H1 (cell line): ENCODE results near the gene GOSR1. TPM values are rescaled to one million over a fixed set of nuclear protein-coding genes. Genes with fewer than 3 reads are reported as not detected.

Experiments
- BCL11A ChIP-seq, 2 experiments: IDR thresholded peaks; one replicate each; pipeline ENCODE4 v1.6.1; 2011; ENCODE audit warnings: low read depth in 2 of 2, low read length in 2 of 2, mild to moderate bottlenecking in 2 of 2
- BRCA1 ChIP-seq: IDR thresholded peaks from 2 replicates; pipeline ENCODE4 v1.6.1; 2012; ENCODE audit warnings: low read depth, low read length, improper control_type of control experiment
- HDAC2 ChIP-seq, 2 experiments: fragments of 300-600 bp in 1 of 2; sonication (generic) in 1 of 2; IDR thresholded peaks; 2 replicates each; pipeline ENCODE4 v1.6.1; 2011 to 2012; ENCODE audit warnings: low read depth in 2 of 2, low read length in 2 of 2, mild to moderate bottlenecking in 2 of 2, moderate library complexity in 2 of 2, borderline replicate concordance in 1 of 2, inconsistent platforms in 1 of 2
- MAFK ChIP-seq: IDR thresholded peaks from 2 replicates; pipeline ENCODE4 v1.6.1; 2012; ENCODE audit warnings: low read depth, mild to moderate bottlenecking, improper control_type of control experiment, low read length
- POU5F1 ChIP-seq: IDR thresholded peaks from 2 replicates; pipeline ENCODE4 v1.6.1; 2011; ENCODE audit warnings: low read depth, mild to moderate bottlenecking, low read length, moderate library complexity
- SAP30 ChIP-seq: fragments of 300-600 bp; sonication (generic); IDR thresholded peaks from 2 replicates; pipeline ENCODE4 v1.7.1; 2012; ENCODE audit warnings: low read length, moderate library complexity, mild to moderate bottlenecking, inconsistent platforms; ENCODE audit not compliant: insufficient read depth, insufficient replicate concordance
- SUZ12 ChIP-seq: fragments of 200-600 bp; sonication (generic); IDR thresholded peaks from 2 replicates; pipeline ENCODE4 v1.6.1; 2012; ENCODE audit warnings: mild to moderate bottlenecking, inconsistent platforms, low read length, moderate library complexity, mixed read lengths
- TCF12 ChIP-seq: IDR thresholded peaks from 2 replicates; pipeline ENCODE4 v1.6.1; 2011; ENCODE audit warnings: low read depth, mild to moderate bottlenecking, low read length
- ZNF274 ChIP-seq: IDR thresholded peaks from 2 replicates; pipeline ENCODE4 v1.7.0; 2012; ENCODE audit warnings: low read length, borderline replicate concordance; ENCODE audit errors: extremely low read depth
- polyA plus RNA-seq, 7 experiments: library from polyadenylated mRNA; depleted of rRNA in 3 of 7; stranded (reverse) in 5 of 7; unstranded in 2 of 7; fragments of >200 nt in 5 of 7; fragments of 200-250 nt in 2 of 7; gene quantifications; 1 replicate in 5 of 7; 2 replicates in 1 of 7; 4 replicates in 1 of 7; pipeline versions ENCODE4 v1.2.1 to v1.2.3, GENCODE V29; 2011 to 2013; ENCODE audit warnings: missing spikeins in 2 of 7, mixed read lengths in 2 of 7
- total RNA-seq: library from RNA; stranded (reverse); fragmentation: NEBNext Ultra II Directional; extraction: Animal tissue kit (Norgen Biotek cat#: 25700); gene quantifications from 2 replicates; pipeline ENCODE4 v1.2.1, GENCODE V29; 2021
- TF ChIP-seq, protein P1 (sequence below): fragments of 300-600 bp; sonication (generic); IDR thresholded peaks from 2 replicates; pipeline ENCODE4 v1.7.1; 2012; ENCODE audit warnings: low read length, moderate library complexity, mild to moderate bottlenecking, inconsistent platforms; ENCODE audit not compliant: insufficient replicate concordance
- TF ChIP-seq, protein P2 (sequence below): IDR thresholded peaks from 2 replicates; pipeline ENCODE4 v1.6.1; 2011; ENCODE audit warnings: low read length, improper control_type of control experiment

Gene GOSR1
- total and polyA plus RNA-seq, 2 of the 8 experiments (the other 6 are each of a cell fraction or from before 2014, with no cell fraction given) = 9.2 to 43.3 TPM

DNA sequence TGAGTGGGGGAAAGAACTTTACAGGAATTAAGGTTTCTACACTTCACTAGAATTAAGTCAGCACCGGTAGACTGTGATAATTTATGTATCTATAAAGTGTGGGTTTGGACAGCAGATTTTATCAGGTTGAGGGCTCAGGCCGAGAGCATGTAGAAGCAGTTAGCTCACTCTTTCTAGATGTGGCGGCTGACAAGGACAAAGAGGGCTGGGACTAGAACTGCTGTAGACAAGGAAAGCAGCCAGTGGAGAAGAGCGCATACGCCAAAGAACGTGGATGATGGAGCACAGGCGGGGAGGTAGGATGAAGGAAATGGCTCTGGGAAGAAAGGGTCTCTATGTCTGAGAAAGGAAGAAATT is 504 bp upstream of the GOSR1 start (continued):
- TF ChIP-seq, protein P1, sequence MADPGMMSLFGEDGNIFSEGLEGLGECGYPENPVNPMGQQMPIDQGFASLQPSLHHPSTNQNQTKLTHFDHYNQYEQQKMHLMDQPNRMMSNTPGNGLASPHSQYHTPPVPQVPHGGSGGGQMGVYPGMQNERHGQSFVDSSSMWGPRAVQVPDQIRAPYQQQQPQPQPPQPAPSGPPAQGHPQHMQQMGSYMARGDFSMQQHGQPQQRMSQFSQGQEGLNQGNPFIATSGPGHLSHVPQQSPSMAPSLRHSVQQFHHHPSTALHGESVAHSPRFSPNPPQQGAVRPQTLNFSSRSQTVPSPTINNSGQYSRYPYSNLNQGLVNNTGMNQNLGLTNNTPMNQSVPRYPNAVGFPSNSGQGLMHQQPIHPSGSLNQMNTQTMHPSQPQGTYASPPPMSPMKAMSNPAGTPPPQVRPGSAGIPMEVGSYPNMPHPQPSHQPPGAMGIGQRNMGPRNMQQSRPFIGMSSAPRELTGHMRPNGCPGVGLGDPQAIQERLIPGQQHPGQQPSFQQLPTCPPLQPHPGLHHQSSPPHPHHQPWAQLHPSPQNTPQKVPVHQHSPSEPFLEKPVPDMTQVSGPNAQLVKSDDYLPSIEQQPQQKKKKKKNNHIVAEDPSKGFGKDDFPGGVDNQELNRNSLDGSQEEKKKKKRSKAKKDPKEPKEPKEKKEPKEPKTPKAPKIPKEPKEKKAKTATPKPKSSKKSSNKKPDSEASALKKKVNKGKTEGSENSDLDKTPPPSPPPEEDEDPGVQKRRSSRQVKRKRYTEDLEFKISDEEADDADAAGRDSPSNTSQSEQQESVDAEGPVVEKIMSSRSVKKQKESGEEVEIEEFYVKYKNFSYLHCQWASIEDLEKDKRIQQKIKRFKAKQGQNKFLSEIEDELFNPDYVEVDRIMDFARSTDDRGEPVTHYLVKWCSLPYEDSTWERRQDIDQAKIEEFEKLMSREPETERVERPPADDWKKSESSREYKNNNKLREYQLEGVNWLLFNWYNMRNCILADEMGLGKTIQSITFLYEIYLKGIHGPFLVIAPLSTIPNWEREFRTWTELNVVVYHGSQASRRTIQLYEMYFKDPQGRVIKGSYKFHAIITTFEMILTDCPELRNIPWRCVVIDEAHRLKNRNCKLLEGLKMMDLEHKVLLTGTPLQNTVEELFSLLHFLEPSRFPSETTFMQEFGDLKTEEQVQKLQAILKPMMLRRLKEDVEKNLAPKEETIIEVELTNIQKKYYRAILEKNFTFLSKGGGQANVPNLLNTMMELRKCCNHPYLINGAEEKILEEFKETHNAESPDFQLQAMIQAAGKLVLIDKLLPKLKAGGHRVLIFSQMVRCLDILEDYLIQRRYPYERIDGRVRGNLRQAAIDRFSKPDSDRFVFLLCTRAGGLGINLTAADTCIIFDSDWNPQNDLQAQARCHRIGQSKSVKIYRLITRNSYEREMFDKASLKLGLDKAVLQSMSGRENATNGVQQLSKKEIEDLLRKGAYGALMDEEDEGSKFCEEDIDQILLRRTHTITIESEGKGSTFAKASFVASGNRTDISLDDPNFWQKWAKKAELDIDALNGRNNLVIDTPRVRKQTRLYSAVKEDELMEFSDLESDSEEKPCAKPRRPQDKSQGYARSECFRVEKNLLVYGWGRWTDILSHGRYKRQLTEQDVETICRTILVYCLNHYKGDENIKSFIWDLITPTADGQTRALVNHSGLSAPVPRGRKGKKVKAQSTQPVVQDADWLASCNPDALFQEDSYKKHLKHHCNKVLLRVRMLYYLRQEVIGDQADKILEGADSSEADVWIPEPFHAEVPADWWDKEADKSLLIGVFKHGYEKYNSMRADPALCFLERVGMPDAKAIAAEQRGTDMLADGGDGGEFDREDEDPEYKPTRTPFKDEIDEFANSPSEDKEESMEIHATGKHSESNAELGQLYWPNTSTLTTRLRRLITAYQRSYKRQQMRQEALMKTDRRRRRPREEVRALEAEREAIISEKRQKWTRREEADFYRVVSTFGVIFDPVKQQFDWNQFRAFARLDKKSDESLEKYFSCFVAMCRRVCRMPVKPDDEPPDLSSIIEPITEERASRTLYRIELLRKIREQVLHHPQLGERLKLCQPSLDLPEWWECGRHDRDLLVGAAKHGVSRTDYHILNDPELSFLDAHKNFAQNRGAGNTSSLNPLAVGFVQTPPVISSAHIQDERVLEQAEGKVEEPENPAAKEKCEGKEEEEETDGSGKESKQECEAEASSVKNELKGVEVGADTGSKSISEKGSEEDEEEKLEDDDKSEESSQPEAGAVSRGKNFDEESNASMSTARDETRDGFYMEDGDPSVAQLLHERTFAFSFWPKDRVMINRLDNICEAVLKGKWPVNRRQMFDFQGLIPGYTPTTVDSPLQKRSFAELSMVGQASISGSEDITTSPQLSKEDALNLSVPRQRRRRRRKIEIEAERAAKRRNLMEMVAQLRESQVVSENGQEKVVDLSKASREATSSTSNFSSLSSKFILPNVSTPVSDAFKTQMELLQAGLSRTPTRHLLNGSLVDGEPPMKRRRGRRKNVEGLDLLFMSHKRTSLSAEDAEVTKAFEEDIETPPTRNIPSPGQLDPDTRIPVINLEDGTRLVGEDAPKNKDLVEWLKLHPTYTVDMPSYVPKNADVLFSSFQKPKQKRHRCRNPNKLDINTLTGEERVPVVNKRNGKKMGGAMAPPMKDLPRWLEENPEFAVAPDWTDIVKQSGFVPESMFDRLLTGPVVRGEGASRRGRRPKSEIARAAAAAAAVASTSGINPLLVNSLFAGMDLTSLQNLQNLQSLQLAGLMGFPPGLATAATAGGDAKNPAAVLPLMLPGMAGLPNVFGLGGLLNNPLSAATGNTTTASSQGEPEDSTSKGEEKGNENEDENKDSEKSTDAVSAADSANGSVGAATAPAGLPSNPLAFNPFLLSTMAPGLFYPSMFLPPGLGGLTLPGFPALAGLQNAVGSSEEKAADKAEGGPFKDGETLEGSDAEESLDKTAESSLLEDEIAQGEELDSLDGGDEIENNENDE = no peak
- TF ChIP-seq MAFK (no peak), BCL11A (IDR thresholded peaks at IDR 0.05; ENCODE audit: low read depth in 2 of 2, low read length in 2 of 2) (no peak), TCF12 (no peak), SAP30 (no peak), ZNF274 (no peak), HDAC2 (IDR thresholded peaks at IDR 0.05; ENCODE audit: borderline replicate concordance in 1 of 2, low read depth in 2 of 2, low read length in 2 of 2) (no peak), SUZ12 (no peak), BRCA1 (no peak), POU5F1 (no peak)
- TF ChIP-seq, protein P2, sequence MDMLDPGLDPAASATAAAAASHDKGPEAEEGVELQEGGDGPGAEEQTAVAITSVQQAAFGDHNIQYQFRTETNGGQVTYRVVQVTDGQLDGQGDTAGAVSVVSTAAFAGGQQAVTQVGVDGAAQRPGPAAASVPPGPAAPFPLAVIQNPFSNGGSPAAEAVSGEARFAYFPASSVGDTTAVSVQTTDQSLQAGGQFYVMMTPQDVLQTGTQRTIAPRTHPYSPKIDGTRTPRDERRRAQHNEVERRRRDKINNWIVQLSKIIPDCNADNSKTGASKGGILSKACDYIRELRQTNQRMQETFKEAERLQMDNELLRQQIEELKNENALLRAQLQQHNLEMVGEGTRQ = no peak
